ENCODE data around the gene MUC5B. TPM values are rescaled to one million over a fixed set of nuclear protein-coding genes. Genes with fewer than 3 reads are reported as not detected.
A peak's percentile ranks its signal among the peaks of the same experiment; 100 is the strongest.

The MUC5B gene
- total RNA-seq, 1 donor from 2014 or later: not detected

GRCh38 chr11:1234054-1234720 is 11.3 kb downstream of the MUC5B start:
- intact Hi-C loops (cut with micrococcal nuclease): no loop called here

GRCh38 chr11:1234771-1235305 is 12.0 kb downstream of the MUC5B start:
- Histone ChIP-seq H3K4me3 (no peak overlapping the region), H3K27ac (replicated peaks) (no peak overlapping the region), H3K36me3 (no peaks in the 10 kb centered on the region), H3K27me3 (ENCODE audit: low read depth) (peaks cover 27% of the 10 kb centered on the region), H3K4me1 (no peaks in the 10 kb centered on the region), H3K9me3 (replicated peaks) (no peaks in the 10 kb centered on the region)
- intact Hi-C loops (cut with micrococcal nuclease): no loop called here
- peak; percentile 11 for DNase-seq
- no peak for TF ChIP-seq CTCF (IDR thresholded peaks at IDR 0.05; ENCODE audit: borderline replicate concordance)

More at GRCh38 chr11:1234054-1234720, 11.3 kb downstream of the MUC5B start:
- TF ChIP-seq CTCF (IDR thresholded peaks at IDR 0.05; ENCODE audit: borderline replicate concordance): no peak
- DNase-seq: peak; percentile 11
- Histone ChIP-seq H3K4me3 (no peak overlapping the region), H3K9me3 (replicated peaks) (no peaks in the 10 kb centered on the region), H3K27me3 (ENCODE audit: low read depth) (peaks cover 34% of the 10 kb centered on the region), H3K36me3 (no peaks in the 10 kb centered on the region), H3K4me1 (no peaks in the 10 kb centered on the region), H3K27ac (replicated peaks) (no peak overlapping the region)

- peaks cover 21% of the 10 kb centered on the region for H3K27me3 ChIP-seq (ENCODE audit: low read depth)
- H3K36me3 ChIP-seq: no peaks in the 10 kb centered on the region
- H3K27ac ChIP-seq (replicated peaks): no peak overlapping the region
- intact Hi-C loops (cut with micrococcal nuclease): no loop called here
- H3K4me3 ChIP-seq: no peak overlapping the region
- H3K4me1 ChIP-seq: no peaks in the 10 kb centered on the region
- no peak for TF ChIP-seq CTCF (IDR thresholded peaks at IDR 0.05; ENCODE audit: borderline replicate concordance)
- peak; percentile 7 for DNase-seq
- no peaks in the 10 kb centered on the region for H3K9me3 ChIP-seq (replicated peaks)
Observed at GRCh38 chr11:1235306-1235900, 12.5 kb downstream of the MUC5B start.

- Histone ChIP-seq H3K4me1 (no peaks in the 10 kb centered on the region), H3K27ac (replicated peaks) (no peak overlapping the region), H3K36me3 (no peaks in the 10 kb centered on the region), H3K9me3 (replicated peaks) (no peaks in the 10 kb centered on the region), H3K27me3 (ENCODE audit: low read depth) (peaks cover 16% of the 10 kb centered on the region), H3K4me3 (no peak overlapping the region)
- intact Hi-C loops (cut with micrococcal nuclease): no loop called here
- DNase-seq: no peak
- no peak for TF ChIP-seq CTCF (IDR thresholded peaks at IDR 0.05; ENCODE audit: borderline replicate concordance)
Observed at GRCh38 chr11:1235901-1236315, 13.0 kb downstream of the MUC5B start.

- Histone ChIP-seq H3K9me3 (replicated peaks) (no peaks in the 10 kb centered on the region), H3K36me3 (no peaks in the 10 kb centered on the region), H3K4me1 (no peaks in the 10 kb centered on the region), H3K4me3 (no peak overlapping the region), H3K27me3 (ENCODE audit: low read depth) (peaks cover 10% of the 10 kb centered on the region), H3K27ac (replicated peaks) (no peak overlapping the region)
- no peak for DNase-seq
- intact Hi-C loops (cut with micrococcal nuclease): no loop called here
- TF ChIP-seq CTCF (IDR thresholded peaks at IDR 0.05; ENCODE audit: borderline replicate concordance): no peak
Observed at GRCh38 chr11:1236316-1237127, 13.7 kb downstream of the MUC5B start.
